ENCODE data around the gene ZNF816. TPM values are rescaled to one million over a fixed set of nuclear protein-coding genes. Genes with fewer than 3 reads are reported as not detected.
"Not testable (repeated sequence)": the region's sequence is repeated elsewhere in the genome, so short reads cannot be mapped to it uniquely, and the experiment has no call there.

The ZNF816 gene
- total and polyA plus RNA-seq, 3 donors from 2014 or later: 3.1 to 14.9 (median 6.9) TPM

GRCh38 chr19:52945652-52946321 lies 16.9 kb downstream of the ZNF816 start:
- intact Hi-C loops (cut with DNase I; ENCODE audit: low total_unique reads): no loop called here
- Histone ChIP-seq H3K27ac (no peak overlapping the region), H3K27me3 (no peaks in the 10 kb centered on the region), H3K4me1 (no peaks in the 10 kb centered on the region), H3K36me3 (ENCODE audit: low read depth, missing control alignments) (no peaks in the 10 kb centered on the region), H3K9me3 (no peaks in the 10 kb centered on the region), H3K4me3 (peak overlapping the region in 1 of 2 donors; percentile 21)
- TF ChIP-seq POLR2A (IDR thresholded peaks at IDR 0.05) (no peak), CTCF (IDR thresholded peaks at IDR 0.05) (no peak)
- DNase-seq: no peak
- WGBS, 2 donors: 37 to 38% methylated on average over 24 of the region's 24 CpGs

- intact Hi-C loops (cut with DNase I; ENCODE audit: low total_unique reads); DNase-seq: not testable (repeated sequence)
- WGBS, 2 donors: 75 to 76% methylated on average over 17 of the region's 17 CpGs
Measured at GRCh38 chr19:52944703-52945493, 17.8 kb downstream of the ZNF816 start.

GRCh38 chr19:52943884-52944643 lies 18.6 kb downstream of the ZNF816 start:
- TF ChIP-seq POLR2A (IDR thresholded peaks at IDR 0.05): no peak
- no peak for TF ChIP-seq CTCF (IDR thresholded peaks at IDR 0.05)
- Histone ChIP-seq H3K4me1 (no peaks in the 10 kb centered on the region), H3K27me3 (no peaks in the 10 kb centered on the region), H3K9me3 (no peaks in the 10 kb centered on the region), H3K36me3 (ENCODE audit: low read depth, missing control alignments) (no peaks in the 10 kb centered on the region), H3K4me3 (no peak overlapping the region), H3K27ac (no peak overlapping the region)
- DNase-seq: no peak
- WGBS, 2 donors: 85 to 89% methylated on average over 17 of the region's 17 CpGs
- intact Hi-C loops (cut with DNase I; ENCODE audit: low total_unique reads): no loop called here

More at GRCh38 chr19:52944703-52945493, 17.8 kb downstream of the ZNF816 start:
- H3K36me3 ChIP-seq (ENCODE audit: low read depth, missing control alignments); H3K4me3 ChIP-seq; H3K27me3 ChIP-seq; H3K9me3 ChIP-seq; H3K27ac ChIP-seq; H3K4me1 ChIP-seq: not testable (repeated sequence)

GRCh38 chr19:52943134-52943883 lies 19.4 kb downstream of the ZNF816 start:
- H3K9me3 ChIP-seq: no peaks in the 10 kb centered on the region
- peak overlapping the region in 1 of 2 donors; percentile 80 for H3K27ac ChIP-seq
- DNase-seq: no peak
- 44 to 56% methylated on average over 29 of the region's 29 CpGs for WGBS, 2 donors
- peak overlapping the region; percentile 64 to 75 for H3K4me3 ChIP-seq
- TF ChIP-seq POLR2A (IDR thresholded peaks at IDR 0.05) (no peak), CTCF (IDR thresholded peaks at IDR 0.05) (no peak)
- H3K27me3 ChIP-seq: no peaks in the 10 kb centered on the region
- no peaks in the 10 kb centered on the region for H3K36me3 ChIP-seq (ENCODE audit: low read depth, missing control alignments)
- H3K4me1 ChIP-seq: no peaks in the 10 kb centered on the region
- intact Hi-C loops (cut with DNase I; ENCODE audit: low total_unique reads): no loop called here
